ENCODE measurements around the gene STK16.

- TF ChIP-seq CTCF (conservative IDR thresholded peaks at IDR 0.05; ENCODE audit: low read length): no peak
- TF ChIP-seq EZH2phosphoT487 (IDR thresholded peaks at IDR 0.05; ENCODE audit: borderline replicate concordance): no peak
These were observed 27.1 kb downstream of the STK16 start for GRCh38 chr2:219272356-219272755.

All from Loucy (cell line).